Fibroblast of skin of back (primary cell): ENCODE measurements around the gene CNP. TPM values are rescaled to one million over a fixed set of nuclear protein-coding genes. Genes with fewer than 3 reads are reported as not detected.
"Not testable (repeated sequence)": the region's sequence is repeated elsewhere in the genome, so short reads cannot be mapped to it uniquely, and the experiment has no call there.

Experiments
- DNase-seq: peaks from one replicate; pipeline ENCODE4 v3.0.0-alpha.2; 2013
- polyA plus RNA-seq, 2 experiments: library from polyadenylated mRNA; unstranded; fragments of 120-200 nt; gene quantifications; one replicate each; pipeline ENCODE4 v1.2.1, GENCODE V29; 2013; ENCODE audit not compliant: insufficient read length in 2 of 2

CNP gene
- polyA plus RNA-seq (2013, experiment 1 of 2; ENCODE audit: insufficient read length), result 75.1 TPM
- polyA plus RNA-seq (2013, experiment 2 of 2; ENCODE audit: insufficient read length), result 55.2 TPM

DNA sequence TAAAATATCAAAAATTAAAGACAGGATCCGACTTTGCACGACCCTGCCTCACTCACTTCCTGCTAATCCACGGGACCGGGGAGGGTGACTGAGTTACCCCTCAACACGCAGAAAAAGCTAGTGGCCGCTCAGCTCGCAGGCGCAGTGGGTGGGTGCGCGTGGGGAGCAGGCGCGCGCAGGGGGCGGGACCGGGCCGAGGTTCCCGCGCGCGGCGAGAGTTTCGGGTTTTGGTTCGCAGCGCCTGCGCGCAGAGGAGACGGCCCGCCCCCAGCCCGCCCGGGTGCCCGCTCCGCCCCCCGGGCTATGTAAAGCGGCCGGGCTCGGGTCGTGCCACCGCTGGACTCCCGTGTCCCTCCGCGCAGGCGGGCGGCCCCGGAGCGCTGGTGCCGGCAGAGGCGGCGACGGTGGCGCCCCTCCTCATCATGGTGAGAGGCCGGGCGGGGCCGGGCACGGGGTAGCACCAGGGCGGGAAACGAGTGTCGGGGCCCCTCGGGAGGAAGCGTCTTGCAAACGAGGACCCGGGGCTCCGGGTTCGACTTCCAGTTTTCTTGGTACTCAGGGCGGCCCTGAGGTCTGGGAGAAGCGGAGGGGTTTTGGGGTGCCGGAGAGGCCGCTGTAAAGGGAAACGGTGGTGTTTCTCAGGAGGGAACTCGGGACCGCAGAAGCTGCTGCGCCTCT lies at the start of gene CNP:
TSS of gene CNP (plus strand) at position 333 of the 678 bp plus-strand sequence. CDS start at position 423, 90 bp downstream.
- peak; percentile 90 for DNase-seq

DNA sequence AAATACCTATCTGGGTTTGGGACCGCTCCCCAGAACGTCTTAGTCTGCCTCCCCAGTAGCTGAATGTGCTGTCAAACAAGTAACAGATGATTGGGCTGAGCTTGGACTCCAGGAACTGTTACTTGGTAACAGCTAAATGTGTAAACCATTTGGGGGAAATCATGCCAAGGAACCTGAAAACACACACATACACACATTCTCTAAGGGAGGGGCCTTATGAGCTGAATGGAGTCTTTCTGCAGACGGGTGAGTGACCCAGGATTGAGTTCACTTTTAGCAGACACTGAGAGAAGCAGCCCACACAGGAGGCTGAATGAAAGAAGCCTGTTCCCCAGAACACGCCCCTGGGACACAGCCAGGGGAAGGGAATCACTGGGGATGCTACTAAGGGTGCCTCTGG lies 49.4 kb upstream of the CNP start:
- peak; percentile 45 for DNase-seq

DNA sequence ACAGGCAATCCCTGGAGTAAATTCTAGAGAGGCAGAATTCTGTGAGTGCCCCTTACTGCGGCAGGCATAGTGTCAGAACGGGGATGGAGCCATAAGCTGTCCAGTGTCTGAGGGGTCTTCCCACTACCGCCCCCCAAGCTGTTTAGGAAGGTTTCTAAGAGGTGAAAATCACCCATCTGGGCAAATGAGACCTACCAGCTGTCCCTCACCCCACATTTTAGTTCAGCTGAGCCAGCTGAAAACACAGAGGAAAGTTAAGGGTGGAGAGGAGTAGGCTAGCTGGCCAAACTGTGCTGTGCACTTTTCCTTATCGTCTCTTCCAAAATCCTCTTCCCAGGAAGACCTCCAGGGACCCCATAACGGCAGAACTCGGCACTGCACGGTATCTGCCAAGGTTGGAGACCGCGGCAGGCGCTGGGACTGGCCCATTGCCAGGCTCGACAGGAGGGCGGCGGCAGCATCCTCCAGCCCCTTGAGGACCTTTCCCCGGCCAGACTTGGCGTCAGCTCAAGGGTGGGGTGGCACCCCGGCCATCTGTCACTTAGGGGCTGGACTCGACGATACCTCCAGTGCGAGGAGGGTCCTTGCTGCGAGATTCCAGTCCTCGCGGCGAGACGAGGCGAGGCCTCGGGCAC lies 48.8 kb upstream of the CNP start:
- peak; percentile 50 for DNase-seq

DNA sequence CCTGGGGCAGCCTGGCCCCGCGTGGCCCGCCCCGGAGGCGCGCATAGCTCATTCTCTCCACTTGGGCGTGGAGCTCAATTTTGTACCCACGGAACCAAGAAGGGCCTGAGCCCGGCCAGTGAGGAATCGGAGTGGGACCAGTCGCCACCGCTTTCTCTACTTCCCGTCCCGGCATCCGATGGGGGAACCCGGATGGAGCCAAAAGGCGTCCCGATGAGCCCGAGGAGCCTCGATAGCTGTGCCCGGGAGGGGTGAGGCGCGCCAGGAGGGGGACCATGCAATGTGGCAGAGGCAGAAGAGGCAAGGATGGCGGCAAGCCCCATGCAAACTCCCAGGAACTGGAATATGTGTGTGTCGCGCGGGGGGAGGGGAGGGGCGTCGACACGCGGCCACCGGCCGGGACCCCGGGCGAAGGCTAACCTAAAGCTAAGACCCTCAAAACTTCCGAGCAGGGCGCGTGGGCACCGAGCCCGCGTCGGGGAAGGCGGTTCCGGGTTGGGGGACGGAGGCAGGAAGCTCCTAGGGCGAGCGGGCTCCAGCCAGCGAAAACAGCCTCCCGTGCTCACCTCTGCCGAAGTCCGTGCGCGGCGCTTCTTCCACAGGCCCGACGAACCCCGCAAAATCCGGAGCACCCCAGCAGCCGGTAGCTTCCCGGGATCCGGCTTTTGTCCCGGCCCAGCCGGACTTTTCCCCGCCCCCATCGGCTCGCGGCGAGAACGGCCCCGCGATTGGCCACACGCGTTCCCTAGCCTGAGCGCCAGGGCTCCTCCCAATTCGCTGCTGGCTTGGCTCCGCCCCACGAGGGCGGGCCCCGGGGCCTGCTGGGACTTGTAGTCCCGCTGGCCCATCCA lies 48.1 kb upstream of the CNP start, which contains the start of gene ACLY:
TSS of gene ACLY (minus strand) at position 638 of the 851 bp plus-strand sequence. CDS start 5,078 bp downstream, outside the sequence.
- peak; percentile 97 for DNase-seq

DNA sequence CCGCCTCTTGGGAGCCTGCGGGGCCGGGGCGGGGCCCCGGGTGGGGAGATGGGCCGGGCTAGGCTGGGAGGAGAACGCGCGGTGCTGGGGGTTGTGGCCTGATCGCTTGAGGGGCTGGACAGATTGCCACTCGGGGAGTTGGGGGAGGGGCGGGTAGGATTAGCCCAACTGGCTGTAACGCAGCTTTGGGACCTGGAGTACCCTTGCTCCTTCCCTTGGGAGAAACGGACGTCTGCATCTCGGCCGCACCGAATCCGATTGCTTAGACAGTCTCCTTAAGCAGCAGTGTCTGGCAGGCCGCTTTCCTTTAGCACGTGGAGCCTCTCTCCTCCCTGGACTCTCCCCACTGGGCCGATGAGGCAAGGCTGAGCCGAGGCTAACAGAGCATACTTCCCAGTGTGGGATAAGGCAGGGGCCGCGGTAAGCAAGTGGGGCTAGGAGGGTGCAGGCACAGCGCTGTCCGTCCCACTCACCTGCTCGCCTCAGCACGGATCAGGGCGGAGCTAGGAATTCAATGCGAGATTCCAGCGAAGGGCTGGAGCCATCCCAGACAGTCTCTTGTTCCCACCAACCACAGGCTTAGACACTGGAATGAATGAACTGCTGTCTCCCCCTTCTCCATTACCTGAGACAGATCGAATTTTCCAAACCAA lies 47.3 kb upstream of the CNP start:
- no peak for DNase-seq

DNA sequence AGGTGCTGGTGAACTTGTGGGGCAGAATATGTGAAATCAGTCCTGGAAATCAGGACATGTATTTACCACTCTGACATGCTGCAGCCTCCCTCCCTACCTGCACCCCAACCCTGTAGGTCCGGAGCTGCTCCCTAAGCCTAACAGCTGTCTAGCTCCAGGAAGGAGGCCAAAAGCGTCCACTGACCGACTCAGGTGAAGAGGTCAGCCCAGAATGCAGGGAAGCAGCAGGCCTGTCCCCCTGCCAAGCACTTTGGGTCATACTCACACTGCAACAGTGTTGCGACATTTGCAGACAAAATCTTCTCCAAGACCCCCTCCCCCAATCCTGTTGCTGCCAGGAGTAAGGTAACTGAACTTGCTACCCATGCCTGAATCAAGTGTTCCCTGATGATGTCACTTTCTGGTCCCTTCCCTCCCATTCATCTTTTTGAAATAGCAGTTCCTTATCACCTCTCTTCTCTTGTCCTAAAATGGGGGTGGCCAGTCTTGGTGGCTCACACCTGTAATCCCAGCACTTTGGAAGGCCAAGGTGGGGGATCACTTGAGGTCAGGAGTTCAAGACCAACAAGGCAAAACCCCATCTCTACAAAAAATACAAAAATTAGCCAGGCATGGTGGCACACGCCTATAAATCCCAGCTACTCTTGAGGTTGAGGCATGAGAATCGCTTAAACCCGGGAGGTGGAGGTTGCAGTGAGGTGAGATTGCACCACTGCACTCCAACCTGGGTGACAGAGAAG lies 46.6 kb upstream of the CNP start:
- DNase-seq, result no peak

DNA sequence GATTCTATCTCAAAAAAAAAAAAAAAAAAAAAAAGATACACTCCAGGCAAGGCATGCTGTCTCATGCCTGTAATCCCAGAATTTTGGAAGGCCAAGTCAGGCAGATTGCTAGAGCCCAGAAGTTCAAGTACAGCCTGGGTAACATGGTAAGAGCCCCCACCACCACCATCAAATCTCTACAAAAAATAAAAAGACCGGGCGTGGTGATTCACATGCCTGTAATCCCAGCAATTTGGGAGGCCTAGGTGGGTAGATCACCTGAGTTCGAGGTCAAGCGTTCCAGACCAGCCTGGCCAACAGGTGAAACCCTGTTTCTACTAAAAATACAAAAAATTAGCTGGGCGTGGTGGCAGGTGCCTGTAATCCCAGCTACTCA lies 46.0 kb upstream of the CNP start:
- DNase-seq, result no peak

DNA sequence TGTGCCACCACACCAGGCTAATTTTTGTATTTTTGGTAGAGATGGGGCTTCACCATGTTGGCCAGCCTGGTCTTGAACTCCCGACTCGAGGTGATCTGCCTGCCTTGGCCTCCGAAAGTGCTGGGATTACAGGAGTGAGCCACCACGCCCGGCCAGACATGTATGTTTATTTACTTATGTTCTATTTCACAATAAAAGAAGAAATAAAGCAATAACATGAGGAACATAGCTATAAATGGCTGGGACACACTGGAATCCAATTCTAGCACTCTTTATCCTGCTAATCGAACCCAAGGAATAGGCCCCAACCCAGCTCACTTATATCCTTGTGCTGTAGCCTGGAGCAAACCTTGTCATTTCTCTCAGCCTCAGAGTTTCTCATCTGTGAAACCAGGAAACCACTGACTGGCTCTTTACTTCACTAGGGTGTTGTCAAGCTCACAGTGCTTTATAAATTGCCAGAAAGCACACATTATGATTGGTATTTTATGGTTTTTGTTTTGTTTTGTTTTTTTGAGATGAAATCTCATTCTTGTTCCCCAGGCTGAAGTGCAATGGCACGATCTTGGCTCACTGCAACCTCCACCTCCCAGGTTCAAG lies 40.5 kb upstream of the CNP start:
- DNase-seq, result no peak

DNA sequence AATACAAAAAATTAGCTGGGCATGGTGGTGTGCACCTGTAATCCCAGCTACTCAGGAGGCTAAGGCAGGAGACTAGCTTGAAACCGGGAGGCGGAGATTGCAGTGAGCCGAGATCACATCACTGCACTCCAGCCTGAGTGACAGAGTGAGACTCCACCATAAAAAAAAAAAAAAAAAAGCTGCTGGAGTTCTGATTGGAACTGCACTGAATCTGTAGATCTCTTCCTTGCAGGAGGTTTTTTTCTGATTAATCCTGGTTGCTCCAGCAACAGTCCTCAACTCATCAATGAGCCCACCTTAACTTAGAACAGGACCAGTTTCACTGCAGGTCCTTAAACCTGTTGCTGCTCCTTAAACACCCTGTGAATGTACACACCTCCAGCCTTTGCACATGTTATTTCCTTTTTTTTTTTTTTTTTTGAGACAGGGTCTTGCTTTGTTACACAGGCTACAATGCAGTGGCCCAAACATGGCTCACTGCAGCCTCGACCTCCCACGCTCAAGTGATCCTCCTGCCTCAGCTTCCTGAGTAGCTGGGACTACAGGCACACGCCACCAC lies 37.8 kb upstream of the CNP start:
- no peak for DNase-seq

DNA sequence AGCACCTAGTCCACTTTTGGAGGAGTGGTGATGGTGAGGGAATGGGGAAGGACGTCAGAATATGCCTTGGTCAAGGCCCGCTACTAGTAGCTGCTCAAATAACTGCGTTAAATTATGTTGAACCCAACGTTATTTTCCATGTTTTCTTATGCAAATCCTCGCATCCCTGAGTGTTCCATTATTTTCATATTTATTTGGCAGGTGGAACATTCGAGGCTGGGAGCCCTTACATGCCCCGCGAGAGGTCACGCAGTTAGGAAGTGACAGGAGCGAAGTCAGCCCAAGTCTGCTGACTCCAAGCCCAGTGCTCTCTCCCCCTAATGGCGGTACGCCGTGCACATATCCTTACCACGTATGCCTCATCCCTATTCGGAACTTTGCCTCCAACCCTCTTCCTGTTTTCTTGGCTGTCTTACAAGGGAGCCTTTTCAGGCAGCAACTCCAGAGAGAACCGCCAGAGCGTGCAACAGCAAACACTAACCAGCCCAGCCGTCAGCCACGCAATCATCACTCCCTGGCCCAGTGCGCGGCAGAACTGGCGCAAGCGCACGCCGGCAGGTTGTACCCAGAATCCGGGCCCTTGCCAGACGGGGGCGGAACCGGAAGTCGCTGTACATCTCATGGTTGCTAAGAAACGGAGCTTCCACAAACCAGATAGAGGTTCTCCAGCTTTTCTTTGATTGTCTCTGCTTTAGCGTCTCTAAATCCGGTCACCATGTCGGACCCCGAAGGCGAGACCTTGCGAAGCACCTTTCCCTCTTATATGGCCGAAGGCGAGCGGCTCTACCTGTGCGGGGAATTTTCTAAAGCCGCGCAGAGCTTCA lies 36.4 kb upstream of the CNP start, which contains the start of gene ODAD4:
TSS of gene ODAD4 (plus strand) at position 609 of the 824 bp plus-strand sequence. CDS start at position 716, 107 bp downstream.
- peak; percentile 98 for DNase-seq

DNA sequence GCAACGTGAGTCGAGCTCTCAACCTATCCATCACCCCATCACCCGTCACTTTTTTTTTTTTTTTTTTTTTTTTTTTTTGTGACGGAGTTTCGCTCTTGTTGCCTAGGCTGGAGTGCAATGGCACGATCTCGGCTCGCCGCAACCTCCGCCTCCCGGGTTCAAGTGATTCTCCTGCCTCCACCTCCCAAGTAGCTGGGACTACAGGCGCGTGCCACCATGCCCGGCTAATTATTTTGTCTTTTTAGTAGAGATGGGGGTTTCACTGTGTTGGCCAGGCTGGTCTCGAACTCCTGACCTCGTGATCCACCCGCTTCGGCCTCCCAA lies 35.8 kb upstream of the CNP start:
- not testable (repeated sequence) for DNase-seq

DNA sequence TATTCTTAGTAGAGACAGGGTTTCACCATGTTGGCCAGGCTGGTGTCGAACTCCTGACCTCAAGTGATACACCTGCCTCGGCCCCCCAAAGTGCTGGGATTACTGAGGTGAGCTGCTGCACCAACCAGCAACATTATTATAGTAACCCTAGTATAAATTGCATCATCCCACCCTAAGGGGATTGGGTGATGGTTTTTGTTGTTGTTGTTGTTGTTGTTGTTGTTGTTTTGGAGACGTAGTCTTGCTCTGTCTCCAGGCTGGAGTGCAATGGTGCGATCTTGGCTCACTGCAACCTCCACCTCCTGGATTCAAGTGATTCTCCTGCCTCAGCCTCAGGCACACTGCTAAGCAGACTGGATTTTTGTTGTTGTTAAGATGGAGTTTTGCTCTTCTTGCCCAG lies 34.9 kb upstream of the CNP start:
- not testable (repeated sequence) for DNase-seq

DNA sequence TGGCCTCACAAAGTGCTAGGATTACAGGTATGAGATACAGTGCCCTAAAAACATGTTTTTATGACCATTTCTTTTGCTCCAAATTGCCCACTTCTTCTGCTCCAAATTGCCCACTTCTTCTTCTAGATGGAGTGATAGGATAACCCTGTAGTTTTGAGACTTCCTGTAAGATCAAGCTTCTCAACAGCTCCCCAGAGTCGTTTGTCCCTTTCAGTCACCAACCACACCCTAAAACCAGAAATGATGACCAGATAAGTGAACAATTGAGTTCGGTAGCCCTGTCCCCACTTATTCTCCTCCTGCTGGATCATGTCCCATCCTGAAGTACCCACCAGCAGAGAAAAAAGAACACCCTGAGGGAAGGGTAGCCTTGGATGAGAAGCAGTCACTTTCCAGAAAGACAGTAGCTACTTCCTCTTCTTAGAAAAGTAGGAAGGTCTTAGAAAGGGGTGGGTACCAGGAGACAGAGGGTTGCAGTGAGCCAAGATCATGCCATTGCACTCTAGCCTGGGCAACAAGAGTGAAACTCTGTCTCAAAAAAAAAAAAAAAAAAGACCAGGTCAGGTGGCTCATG lies 33.7 kb upstream of the CNP start:
- DNase-seq, result no peak

DNA sequence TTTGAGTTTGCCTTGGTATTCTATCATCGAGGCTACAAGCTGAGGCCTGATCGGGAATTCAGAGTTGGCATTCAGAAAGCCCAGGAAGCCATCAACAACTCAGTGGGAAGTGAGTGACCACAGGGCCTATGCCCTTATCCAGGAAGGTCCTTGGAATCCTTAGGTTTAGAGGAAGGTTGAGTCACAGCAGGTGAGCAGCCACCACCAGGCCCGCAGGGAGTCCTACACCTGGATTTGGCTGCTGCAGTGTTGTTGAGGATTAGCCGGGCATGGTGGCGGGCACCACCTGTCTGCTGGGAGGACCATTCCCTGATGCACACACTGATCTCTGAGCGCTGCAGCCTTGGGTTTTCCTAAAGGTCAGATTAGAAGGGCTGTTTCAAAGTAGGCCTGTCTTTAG lies 31.0 kb upstream of the CNP start:
- DNase-seq, result no peak

DNA sequence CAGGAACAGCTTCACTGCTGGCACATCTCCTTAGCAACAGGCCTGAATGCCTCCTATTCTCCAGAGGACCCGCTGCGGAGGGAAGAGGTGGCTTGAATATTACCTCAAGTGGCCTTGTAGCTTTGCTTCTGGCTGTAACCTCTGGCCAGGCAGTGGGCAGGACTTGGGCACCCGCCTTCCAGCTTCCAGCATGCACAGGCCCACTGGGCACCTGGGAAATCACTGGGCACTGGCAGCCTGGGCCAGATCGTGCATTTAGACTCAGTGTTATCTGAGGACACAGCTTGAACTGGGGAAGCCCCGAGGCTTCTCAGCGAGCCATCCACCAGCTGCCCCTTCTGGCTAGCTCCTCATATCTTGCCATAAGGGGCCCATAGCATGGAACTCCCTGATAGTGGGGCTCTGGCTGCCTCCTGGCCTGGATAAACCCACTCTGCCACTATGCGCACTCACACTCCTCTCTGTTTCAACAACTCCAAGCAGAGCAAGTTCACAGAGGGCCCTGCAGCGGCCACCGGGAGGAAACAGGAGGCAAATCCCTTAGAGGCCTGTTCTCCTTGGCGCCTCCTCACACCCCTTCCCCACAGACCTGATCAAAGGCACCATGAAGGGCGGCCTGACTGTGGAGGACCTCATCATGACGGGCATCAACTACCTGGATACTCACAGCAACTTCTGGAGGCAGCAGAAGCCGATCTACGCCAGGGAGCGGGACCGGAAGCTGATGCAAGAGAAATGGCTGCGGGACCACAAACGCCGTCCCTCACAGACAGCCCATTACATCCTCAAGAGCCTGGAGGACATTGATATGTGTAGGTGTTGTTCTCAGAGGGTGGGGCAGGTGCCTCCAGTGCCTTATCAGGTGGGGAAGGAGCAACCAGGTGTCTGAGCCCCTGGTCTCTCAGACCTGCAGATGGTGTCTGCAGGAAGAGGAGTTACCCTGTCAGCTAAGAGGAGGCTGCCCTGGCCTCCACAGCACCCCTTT lies 28.3 kb upstream of the CNP start:
- DNase-seq, result no peak

DNA sequence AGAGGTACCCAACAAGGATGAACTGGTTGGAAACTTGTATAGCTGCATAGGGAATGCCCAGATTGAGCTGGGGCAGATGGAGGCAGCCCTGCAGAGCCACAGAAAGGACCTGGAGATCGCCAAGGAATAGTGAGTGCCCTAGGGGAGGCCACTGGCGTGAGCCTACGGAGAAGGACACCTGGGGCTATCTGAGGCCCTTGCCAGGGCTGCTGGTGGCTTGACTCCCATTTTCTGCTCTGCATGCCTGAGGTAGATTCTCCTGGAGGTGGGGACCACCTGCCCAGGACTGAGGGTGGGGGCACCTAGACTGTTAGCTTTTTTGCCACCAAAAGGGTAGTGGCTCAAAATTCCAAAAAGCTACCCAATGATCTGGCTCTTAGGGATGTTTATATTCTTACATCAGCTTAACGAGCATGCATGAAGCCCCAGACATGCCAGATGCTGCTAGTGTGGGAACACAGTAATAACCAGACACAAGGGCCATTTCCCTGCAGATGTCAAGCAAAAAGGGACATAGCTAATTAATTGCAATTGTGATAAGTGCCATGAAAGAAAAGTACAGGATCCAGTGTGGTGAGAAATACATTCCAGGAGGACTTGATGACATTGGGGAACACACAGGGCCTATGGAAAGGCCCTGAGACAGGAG lies 27.4 kb upstream of the CNP start:
- DNase-seq, result no peak

DNA sequence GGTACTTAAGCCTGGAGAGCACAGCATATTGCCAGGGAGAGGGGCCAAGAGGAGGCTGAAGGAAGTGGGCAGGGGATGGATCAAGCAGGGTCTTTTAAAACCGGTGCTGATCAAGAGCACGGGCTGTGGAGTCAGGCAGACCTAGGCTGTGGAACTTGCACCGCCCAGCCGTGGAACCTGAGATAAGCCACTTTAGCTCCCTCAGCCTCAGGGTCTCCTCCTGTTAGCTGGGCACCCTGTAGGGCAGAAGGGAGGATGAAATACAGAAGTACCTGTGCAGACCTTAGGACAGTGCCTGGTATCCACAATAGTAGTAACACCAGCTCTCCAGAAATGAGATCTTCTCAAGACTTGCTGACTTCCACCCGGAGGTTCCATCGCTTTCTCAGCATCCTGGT lies 26.9 kb upstream of the CNP start:
- DNase-seq, result no peak

DNA sequence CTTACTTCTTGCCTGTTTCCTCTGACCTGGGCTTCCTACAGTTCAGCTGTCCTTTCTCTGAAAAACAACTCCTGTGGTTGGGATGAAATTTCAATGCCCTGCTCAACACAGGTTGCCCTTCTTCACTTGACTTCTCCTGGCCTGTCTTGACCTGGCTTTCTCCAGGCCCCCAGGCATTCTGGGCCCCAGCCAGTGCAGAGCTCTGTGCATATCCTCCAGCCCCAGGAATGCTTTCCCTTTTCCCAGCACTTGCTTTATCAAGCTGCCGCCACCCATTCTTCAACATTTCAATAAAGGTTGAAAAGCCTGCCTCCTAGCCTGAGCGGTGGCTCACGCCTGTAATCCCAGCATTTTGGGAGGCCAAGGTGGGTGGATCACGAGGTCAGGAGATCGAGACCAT lies 25.4 kb upstream of the CNP start:
- no peak for DNase-seq
